Measurements from ENCODE around the gene EIF1. TPM values are rescaled to one million over a fixed set of nuclear protein-coding genes. Genes with fewer than 3 reads are reported as not detected.
A peak's percentile ranks its signal among the peaks of the same experiment; 100 is the strongest.

Gene EIF1
- total RNA-seq, 1 experiment from 2014 or later = 775 TPM

GRCh38 chr17:41738801-41739112 is 50.1 kb downstream of the EIF1 start:
- Histone ChIP-seq H3K27me3 (ENCODE audit: insufficient read depth, low read depth) (peaks cover 22% of the 10 kb centered on the region; the same call in 1 of the 2 replicates), H3K4me3 (no peak overlapping the region), H4K20me1 (ENCODE audit: insufficient read depth) (no peaks in the 10 kb centered on the region), H3K4me1 (replicated peaks; ENCODE audit: insufficient read depth) (peaks cover 42% of the 10 kb centered on the region), H3F3A (ENCODE audit: insufficient read depth, low read depth) (peaks cover 32% of the 10 kb centered on the region), H3K4me2 (peak overlapping the region; percentile 42; the same call in 1 of the 2 replicates), H3K9me3 (ENCODE audit: insufficient read depth, low read depth) (no peaks in the 10 kb centered on the region), H2AFZ (no peak overlapping the region), H3K36me3 (ENCODE audit: low read depth) (no peaks in the 10 kb centered on the region), H3K9me2 (ENCODE audit: insufficient read depth) (no peaks in the 10 kb centered on the region), H3K79me2 (ENCODE audit: low read depth) (no peaks in the 10 kb centered on the region), H3K27ac (peak overlapping the region; percentile 74)
- TF ChIP-seq EZH2 (IDR thresholded peaks at IDR 0.05; ENCODE audit: low read depth) = no peak
- TF ChIP-seq CTCF (conservative IDR thresholded peaks at IDR 0.05) = no peak
- intact Hi-C loops (cut with micrococcal nuclease; ENCODE audit: unreplicated experiment) = loop anchor here (1.0 to 10.0 kb wide), 6 partner anchors 34 to 220 kb away; partner anchors contain the start of genes JUP and KLHL11
- ChIA-PET CTCF (interaction anchor here (0.8 kb wide), 1 partner anchor 61 kb away, joined by 9 read pairs; no protein-coding TSS in a partner anchor), POLR2A (ENCODE audit: unreplicated experiment) (no interaction called here)
- no peak for DNase-seq
- BruUV-seq (replicated peaks) = no TSS peak

GRCh38 chr17:41739661-41740352 is 51.1 kb downstream of the EIF1 start:
- H3K4me2 ChIP-seq = peak overlapping the region; percentile 42
- H3K9me3 ChIP-seq (ENCODE audit: insufficient read depth, low read depth) = no peaks in the 10 kb centered on the region
- no peaks in the 10 kb centered on the region for H3K79me2 ChIP-seq (ENCODE audit: low read depth)
- H2AFZ ChIP-seq = no peak overlapping the region
- no peaks in the 10 kb centered on the region for H3K9me2 ChIP-seq (ENCODE audit: insufficient read depth)
- no peaks in the 10 kb centered on the region for H3K36me3 ChIP-seq (ENCODE audit: low read depth)
- peak; percentile 30 to 91 for DNase-seq
- H3K27ac ChIP-seq = peak overlapping the region; percentile 74
- intact Hi-C loops (cut with micrococcal nuclease; ENCODE audit: unreplicated experiment) = loop anchor here (2.0 to 10.0 kb wide), 5 partner anchors 33 to 219 kb away; partner anchors contain the start of genes JUP and KLHL11
- ChIA-PET CTCF (no interaction called here), POLR2A (ENCODE audit: unreplicated experiment) (interaction anchor here (0.6 to 1.0 kb wide), 2 partner anchors 32 to 47 kb away, joined by 3 to 5 read pairs; partner anchors contain the start of gene JUP)
- TF ChIP-seq CTCF (conservative IDR thresholded peaks at IDR 0.05) (no peak), EZH2 (IDR thresholded peaks at IDR 0.05; ENCODE audit: low read depth) (no peak)
- peaks cover 40% of the 10 kb centered on the region for H3K4me1 ChIP-seq (replicated peaks; ENCODE audit: insufficient read depth)
- BruUV-seq (replicated peaks) = no TSS peak
- peaks cover 15% of the 10 kb centered on the region; the same call in 1 of the 2 replicates for H3K27me3 ChIP-seq (ENCODE audit: insufficient read depth, low read depth)
- H3K4me3 ChIP-seq = no peak overlapping the region
- H3F3A ChIP-seq (ENCODE audit: insufficient read depth, low read depth) = peaks cover 32% of the 10 kb centered on the region
- no peaks in the 10 kb centered on the region for H4K20me1 ChIP-seq (ENCODE audit: insufficient read depth)

- Histone ChIP-seq H3K4me1 (replicated peaks; ENCODE audit: insufficient read depth) (peaks cover 35% of the 10 kb centered on the region), H3K79me2 (ENCODE audit: low read depth) (no peaks in the 10 kb centered on the region), H3F3A (ENCODE audit: insufficient read depth, low read depth) (peaks cover 28% of the 10 kb centered on the region; the same call in 1 of the 2 replicates), H3K4me2 (no peak overlapping the region), H3K36me3 (ENCODE audit: low read depth) (no peaks in the 10 kb centered on the region), H3K27ac (peak overlapping the region; percentile 55), H2AFZ (no peak overlapping the region), H3K27me3 (ENCODE audit: insufficient read depth, low read depth) (peaks cover 8% of the 10 kb centered on the region; the same call in 1 of the 2 replicates), H3K9me3 (ENCODE audit: insufficient read depth, low read depth) (no peaks in the 10 kb centered on the region), H3K4me3 (no peak overlapping the region), H3K9me2 (ENCODE audit: insufficient read depth) (no peaks in the 10 kb centered on the region), H4K20me1 (ENCODE audit: insufficient read depth) (no peaks in the 10 kb centered on the region)
- ChIA-PET POLR2A (ENCODE audit: unreplicated experiment) (interaction anchor here (0.6 to 1.0 kb wide), 2 partner anchors 31 to 46 kb away, joined by 3 to 5 read pairs; partner anchors contain the start of gene JUP), CTCF (interaction anchor here (0.6 kb wide), 1 partner anchor 57 kb away, joined by 6 read pairs; no protein-coding TSS in a partner anchor)
- BruUV-seq (replicated peaks) = no TSS peak
- intact Hi-C loops (cut with micrococcal nuclease; ENCODE audit: unreplicated experiment) = no loop called here
- DNase-seq = no peak
- TF ChIP-seq CTCF (conservative IDR thresholded peaks at IDR 0.05) (no peak), EZH2 (IDR thresholded peaks at IDR 0.05; ENCODE audit: low read depth) (no peak)
Measured at GRCh38 chr17:41740506-41740905, 51.8 kb downstream of the EIF1 start.
